GM12872 (cell line): Measurements from ENCODE around the gene FAM98A.

ENCODE experiments used
- TF ChIP-seq, protein P1 (sequence below): IDR thresholded peaks from 3 replicates; pipeline ENCODE4 v1.5.1; 2011; ENCODE audit warnings: low read depth, mild to moderate bottlenecking, low read length, moderate library complexity; ENCODE audit not compliant: insufficient read depth

The FAM98A gene

DNA sequence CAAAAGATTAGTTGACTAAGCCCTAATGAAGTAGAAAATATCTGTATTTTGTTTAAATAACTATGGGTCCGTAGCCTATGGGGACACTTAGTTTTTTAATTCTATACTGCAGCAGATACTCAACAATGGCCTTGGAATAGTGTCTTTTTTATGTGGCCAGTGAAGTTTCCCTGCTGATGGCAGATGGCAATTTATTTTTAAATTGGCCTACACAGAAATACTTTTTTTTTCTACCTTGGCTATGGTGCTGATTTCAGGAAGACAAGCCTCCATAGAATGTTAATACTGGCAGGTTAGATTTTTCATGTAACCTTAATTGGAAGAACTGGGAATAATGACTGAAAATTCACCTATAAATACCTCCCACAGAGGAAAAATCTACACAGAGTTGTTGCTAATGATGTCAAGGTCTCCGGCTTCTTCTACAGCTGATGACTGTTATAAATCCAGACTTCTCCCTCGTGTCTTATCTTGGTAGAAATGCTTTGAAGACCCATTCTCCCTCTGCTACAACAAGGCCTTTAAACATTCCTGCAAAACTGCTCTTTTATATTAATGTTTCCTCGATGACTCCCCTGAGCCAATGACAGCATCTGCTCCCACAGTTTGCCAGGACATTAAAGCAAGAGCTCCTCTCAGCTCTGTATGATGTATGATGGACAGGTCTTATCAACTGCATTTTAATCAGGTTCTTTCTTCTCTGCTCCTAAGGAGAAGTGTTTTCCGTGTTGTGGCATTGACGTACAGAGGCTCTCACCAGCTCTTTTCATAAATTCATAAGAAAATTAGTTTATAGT, 29.1 kb upstream of the FAM98A start:
- TF ChIP-seq, protein P1, sequence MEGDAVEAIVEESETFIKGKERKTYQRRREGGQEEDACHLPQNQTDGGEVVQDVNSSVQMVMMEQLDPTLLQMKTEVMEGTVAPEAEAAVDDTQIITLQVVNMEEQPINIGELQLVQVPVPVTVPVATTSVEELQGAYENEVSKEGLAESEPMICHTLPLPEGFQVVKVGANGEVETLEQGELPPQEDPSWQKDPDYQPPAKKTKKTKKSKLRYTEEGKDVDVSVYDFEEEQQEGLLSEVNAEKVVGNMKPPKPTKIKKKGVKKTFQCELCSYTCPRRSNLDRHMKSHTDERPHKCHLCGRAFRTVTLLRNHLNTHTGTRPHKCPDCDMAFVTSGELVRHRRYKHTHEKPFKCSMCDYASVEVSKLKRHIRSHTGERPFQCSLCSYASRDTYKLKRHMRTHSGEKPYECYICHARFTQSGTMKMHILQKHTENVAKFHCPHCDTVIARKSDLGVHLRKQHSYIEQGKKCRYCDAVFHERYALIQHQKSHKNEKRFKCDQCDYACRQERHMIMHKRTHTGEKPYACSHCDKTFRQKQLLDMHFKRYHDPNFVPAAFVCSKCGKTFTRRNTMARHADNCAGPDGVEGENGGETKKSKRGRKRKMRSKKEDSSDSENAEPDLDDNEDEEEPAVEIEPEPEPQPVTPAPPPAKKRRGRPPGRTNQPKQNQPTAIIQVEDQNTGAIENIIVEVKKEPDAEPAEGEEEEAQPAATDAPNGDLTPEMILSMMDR: no peak

DNA sequence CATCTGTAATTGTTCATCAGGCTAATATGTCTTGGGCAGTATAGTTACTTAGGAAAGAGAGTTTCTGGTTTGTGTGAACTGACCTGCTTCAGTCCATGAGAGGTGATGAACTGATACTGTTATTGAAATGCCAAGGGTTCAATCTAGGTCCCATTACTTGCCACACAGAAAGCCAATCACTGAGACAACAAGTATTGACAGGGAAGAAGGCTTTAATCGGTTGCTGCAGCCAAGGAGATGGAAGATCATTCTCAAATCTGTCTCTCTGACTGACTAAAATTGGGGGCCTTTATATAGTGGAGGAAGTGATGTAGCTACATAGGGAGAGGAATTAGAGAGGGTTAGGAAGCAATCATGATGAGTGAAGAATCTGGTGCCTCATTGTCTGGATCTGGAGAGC, 19.9 kb upstream of the FAM98A start:
- TF ChIP-seq, protein P1: no peak

DNA sequence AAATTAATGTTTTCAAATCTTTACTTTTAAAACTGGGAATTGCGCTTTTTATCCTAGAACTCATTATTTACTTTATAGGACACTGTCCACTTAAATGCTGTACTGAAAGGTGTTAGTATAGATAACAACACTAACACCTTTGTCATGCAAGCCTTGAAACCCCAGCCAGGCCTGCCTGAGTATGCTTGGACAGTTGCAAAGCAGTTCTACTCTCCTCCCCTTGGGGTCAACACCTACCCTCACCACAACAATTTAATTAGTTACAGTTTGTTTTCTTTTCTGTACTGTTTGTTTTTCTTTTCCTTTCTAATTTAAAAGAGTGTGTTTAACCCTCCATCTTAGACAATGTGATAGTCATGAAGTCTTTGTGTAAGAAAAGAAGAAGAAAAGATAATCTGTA, 18.9 kb upstream of the FAM98A start:
- TF ChIP-seq, protein P1: no peak

DNA sequence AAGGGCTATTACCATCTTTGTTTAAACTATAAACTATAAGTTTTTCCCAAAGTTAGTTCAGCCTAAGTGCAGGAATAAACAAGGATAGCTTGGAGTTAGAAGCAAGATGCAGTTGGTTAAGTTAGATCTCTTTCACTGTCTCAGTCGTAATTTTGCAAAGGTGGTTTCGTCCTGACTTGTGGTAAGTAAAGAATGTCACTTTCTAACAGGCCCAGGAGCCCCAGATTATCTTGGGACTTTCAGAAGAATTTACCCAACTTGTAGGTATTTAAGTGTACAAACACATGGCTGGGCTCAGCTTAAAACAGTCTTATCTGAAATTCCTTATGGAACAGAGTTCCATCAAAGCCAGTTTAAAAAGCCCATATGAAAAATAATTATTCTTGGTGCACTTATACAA, 18.3 kb upstream of the FAM98A start:
- TF ChIP-seq, protein P1: no peak

DNA sequence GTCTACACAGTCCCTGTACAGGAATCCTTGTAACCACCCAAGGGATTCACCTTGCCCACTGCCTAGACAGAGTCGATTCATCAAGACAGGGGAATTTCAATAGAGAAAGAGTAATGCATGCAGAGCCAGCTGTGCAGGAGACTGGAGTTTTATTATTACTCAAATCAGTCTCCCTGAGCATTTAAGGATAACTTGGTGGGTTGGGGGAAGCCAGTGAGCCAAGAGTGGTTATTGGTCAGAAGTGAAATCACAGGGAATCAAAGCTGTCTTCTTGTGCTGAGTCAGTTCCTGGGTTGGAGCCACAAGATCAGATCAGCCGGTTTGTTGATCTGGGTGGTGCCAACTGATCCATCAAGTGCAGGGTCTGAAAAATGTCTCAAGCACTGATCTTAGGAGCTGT, 17.8 kb upstream of the FAM98A start:
- TF ChIP-seq, protein P1: no peak

DNA sequence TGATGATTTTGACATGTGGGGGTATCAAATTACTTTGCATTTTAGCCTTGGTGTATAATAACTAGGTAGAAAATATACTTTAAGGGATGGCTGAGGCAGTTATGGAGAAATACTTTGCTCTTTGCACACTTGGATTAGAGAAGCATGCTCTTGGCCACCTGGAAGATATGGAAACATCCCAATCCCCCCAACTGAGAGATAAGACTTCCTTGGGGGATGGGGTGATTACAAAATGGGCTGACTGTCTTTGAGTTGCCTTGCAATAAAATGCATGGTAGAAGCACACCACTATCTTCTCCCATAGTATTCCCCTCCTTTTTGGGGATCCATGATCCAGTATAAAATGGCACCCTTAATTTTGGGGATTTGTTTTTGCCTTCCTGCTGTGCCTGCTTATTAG, 15.1 kb upstream of the FAM98A start:
- TF ChIP-seq, protein P1: no peak

DNA sequence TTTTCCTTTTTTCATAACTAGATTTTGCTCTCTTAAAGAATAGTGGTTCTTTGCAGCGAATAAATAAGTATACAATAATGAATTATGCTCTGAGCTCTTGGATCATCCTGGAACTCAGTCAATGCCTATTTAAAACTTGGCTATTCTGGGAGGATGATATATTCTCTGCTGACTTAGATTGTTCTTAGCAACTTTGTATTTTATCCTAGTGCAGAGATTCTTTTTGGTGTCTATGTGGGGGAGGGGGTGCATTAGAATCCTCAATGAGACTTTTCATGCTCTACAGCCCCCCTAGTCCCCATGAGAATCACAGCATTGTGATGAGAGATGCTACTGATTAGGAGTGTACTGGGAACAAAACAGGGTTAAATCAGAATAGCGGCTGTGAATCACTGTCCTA, 8.8 kb upstream of the FAM98A start:
- TF ChIP-seq, protein P1: no peak

DNA sequence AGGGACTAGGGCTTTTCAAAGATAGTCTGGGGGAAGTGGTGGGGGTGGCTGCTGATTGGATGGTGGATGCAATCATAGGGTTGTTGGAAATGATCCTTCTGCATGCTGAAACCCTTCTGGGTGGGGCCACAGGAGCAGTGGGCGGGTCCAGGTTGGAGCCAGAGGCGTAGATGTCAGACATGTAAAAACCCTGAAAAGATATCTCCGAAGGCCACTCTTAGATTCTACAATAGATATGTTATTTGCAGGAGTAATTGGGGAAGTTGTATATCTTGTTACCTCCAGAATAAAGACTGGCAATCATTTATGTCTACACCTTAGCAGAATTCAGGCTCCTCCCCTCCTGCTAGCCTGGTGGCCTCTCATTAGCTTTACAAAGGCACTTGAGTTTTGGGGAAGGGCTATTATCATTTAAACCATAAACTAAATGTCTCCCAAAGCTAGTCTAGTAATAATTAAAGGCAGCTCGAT, 8.2 kb upstream of the FAM98A start:
- TF ChIP-seq, protein P1: no peak
